H1 (cell line): Measurements from ENCODE around the gene RPS21. TPM values are rescaled to one million over a fixed set of nuclear protein-coding genes. Genes with fewer than 3 reads are reported as not detected.

ENCODE experiments used
- CTCF ChIA-PET: fragments of 300-600 bp; sonication (Branson Sonifier 250); formaldehyde crosslinking; loops from one replicate; lab custom pipeline; 2021; ENCODE audit not compliant: partially characterized antibody; lab: Charles Lee
- POLR2A ChIA-PET: fragments of 300-600 bp; sonication (Branson Sonifier 250); formaldehyde crosslinking; loops from one replicate; lab custom pipeline; 2021; ENCODE audit warnings: inconsistent platforms; ENCODE audit not compliant: partially characterized antibody; lab: Charles Lee
- DNase-seq, 2 experiments: peaks; one replicate each; pipeline versions ENCODE4 v3.0.0 to v3.0.0-alpha.2; 2010 to 2022; ENCODE audit warnings: low spot score in 2 of 2, low read depth in 1 of 2, mixed read lengths in 1 of 2
- FAIRE-seq: peaks from 2 replicates; lab custom pipeline; 2011; peaks lifted over from hg19 to GRCh38; lab: Jason Lieb, UNC
- H2AFZ ChIP-seq: 2 replicates; pipeline ENCODE4 v1.8.1; 2012; ENCODE audit warnings: low read length, inconsistent platforms
- H2AK5ac ChIP-seq: 2 replicates; pipeline ENCODE4 v1.6.1; 2013; ENCODE audit warnings: low read depth, low read length
- H2BK120ac ChIP-seq: replicated peaks from 2 replicates; pipeline ENCODE3; 2013; ENCODE audit warnings: low read depth, low read length, inconsistent platforms
- H2BK12ac ChIP-seq: 2 replicates; pipeline ENCODE4 v1.6.1; 2013; ENCODE audit warnings: low read depth, low read length
- H2BK15ac ChIP-seq: 2 replicates; pipeline ENCODE4 v1.6.1; 2013; ENCODE audit warnings: low read length
- H2BK20ac ChIP-seq: 2 replicates; pipeline ENCODE4 v1.6.1; 2013; ENCODE audit warnings: low read length
- H2BK5ac ChIP-seq: 2 replicates; pipeline ENCODE4 v1.6.1; 2013; ENCODE audit warnings: low read depth, low read length
- H3K14ac ChIP-seq: 2 replicates; pipeline ENCODE4 v1.6.1; 2013; ENCODE audit warnings: inconsistent platforms; ENCODE audit not compliant: insufficient read length
- H3K18ac ChIP-seq: 2 replicates; pipeline ENCODE4 v1.6.1; 2013; ENCODE audit warnings: low read length; ENCODE audit errors: extremely low read depth
- H3K23ac ChIP-seq: 2 replicates; pipeline ENCODE4 v1.6.1; 2013; ENCODE audit warnings: inconsistent platforms; ENCODE audit not compliant: insufficient read length
- H3K23me2 ChIP-seq: 2 replicates; pipeline ENCODE4 v1.6.1; 2013; ENCODE audit warnings: low read depth, low read length
- H3K27ac ChIP-seq: 2 replicates; pipeline ENCODE4 v1.6.1; 2011; ENCODE audit warnings: low read depth, low read length, inconsistent platforms
- H3K27me3 ChIP-seq, 4 experiments: replicated peaks in 1 of 4; 1 replicate in 1 of 4; 2 replicates in 3 of 4; pipeline versions ENCODE4 v1.6.1 to v1.8.1; 2011 to 2013; ENCODE audit warnings: low read length in 3 of 4, mild to moderate bottlenecking in 3 of 4, inconsistent platforms in 2 of 4, mixed read lengths in 2 of 4, moderate library complexity in 1 of 4; ENCODE audit not compliant: control insufficient read depth in 3 of 4, insufficient read depth in 3 of 4; ENCODE audit errors: extremely low read depth in 1 of 4
- H3K36me3 ChIP-seq, 4 experiments: 2 replicates each; pipeline versions ENCODE4 v1.6.1 to v1.8.1; 2011 to 2013; ENCODE audit warnings: mild to moderate bottlenecking in 4 of 4, low read length in 3 of 4, moderate library complexity in 2 of 4, control low read depth in 1 of 4, inconsistent platforms in 1 of 4; ENCODE audit not compliant: insufficient read depth in 4 of 4, control insufficient read depth in 2 of 4
- H3K4ac ChIP-seq: replicated peaks from 2 replicates; pipeline ENCODE3; 2013; ENCODE audit warnings: low read length, low read depth, mixed read lengths, inconsistent platforms; ENCODE audit not compliant: insufficient read length
- H3K4me1 ChIP-seq, 4 experiments: replicated peaks in 1 of 4; 1 replicate in 1 of 4; 2 replicates in 3 of 4; pipeline versions ENCODE4 v1.6.1 to v1.8.1; 2011 to 2013; ENCODE audit warnings: low read length in 3 of 4, inconsistent platforms in 2 of 4, mixed read lengths in 1 of 4; ENCODE audit not compliant: insufficient read depth in 4 of 4, control insufficient read depth in 3 of 4
- H3K4me2 ChIP-seq, 2 experiments: 2 replicates each; pipeline versions ENCODE4 v1.6.1 to v1.8.1; 2011 to 2013; ENCODE audit warnings: low read depth in 2 of 2, low read length in 2 of 2, control low read depth in 1 of 2, inconsistent platforms in 1 of 2, mild to moderate bottlenecking in 1 of 2; ENCODE audit not compliant: insufficient read depth in 1 of 2
- H3K4me3 ChIP-seq, 4 experiments: fragments of 200-600, 300-600 bp in 1 of 4; sonication (generic), shearing (Covaris generic), sonication (Bioruptor Twin) in 1 of 4; 2 replicates each; pipeline versions ENCODE4 v1.5.1 to v1.8.1; 2011 to 2016; ENCODE audit warnings: low read length in 4 of 4, low read depth in 3 of 4, control low read depth in 2 of 4, inconsistent platforms in 2 of 4, mild to moderate bottlenecking in 2 of 4, mixed read lengths in 1 of 4, moderate library complexity in 1 of 4; ENCODE audit not compliant: insufficient read depth in 2 of 4; ENCODE audit errors: extremely low read depth in 1 of 4
- H3K56ac ChIP-seq: replicated peaks from 2 replicates; pipeline ENCODE3; 2013; ENCODE audit warnings: low read depth, mild to moderate bottlenecking, mixed read lengths, low read length, inconsistent platforms; ENCODE audit not compliant: insufficient read length
- H3K79me1 ChIP-seq: 2 replicates; pipeline ENCODE4 v1.6.1; 2013; ENCODE audit warnings: low read depth, low read length, control low read depth
- H3K79me2 ChIP-seq, 2 experiments: 2 replicates each; pipeline versions ENCODE4 v1.6.1 to v1.8.1; 2012 to 2013; ENCODE audit warnings: low read length in 2 of 2, mild to moderate bottlenecking in 2 of 2, inconsistent platforms in 1 of 2; ENCODE audit not compliant: insufficient read depth in 2 of 2, control insufficient read depth in 1 of 2
- H3K9ac ChIP-seq, 4 experiments: replicated peaks in 1 of 4; 1 replicate in 1 of 4; 2 replicates in 3 of 4; pipeline versions ENCODE4 v1.6.1 to v1.8.1; 2011 to 2013; ENCODE audit warnings: low read depth in 3 of 4, low read length in 3 of 4, control low read depth in 2 of 4, mild to moderate bottlenecking in 2 of 4, moderate library complexity in 2 of 4, inconsistent platforms in 1 of 4; ENCODE audit errors: extremely low read depth in 1 of 4
- H3K9me3 ChIP-seq, 2 experiments: 2 replicates each; pipeline versions ENCODE4 v1.6.1 to v1.8.1; 2012 to 2013; ENCODE audit warnings: mild to moderate bottlenecking in 2 of 2, moderate library complexity in 2 of 2, control low read depth in 1 of 2, inconsistent platforms in 1 of 2, low read depth in 1 of 2, low read length in 1 of 2, mixed read lengths in 1 of 2; ENCODE audit not compliant: insufficient read depth in 2 of 2
- H4K20me1 ChIP-seq, 2 experiments: replicated peaks in 1 of 2; 2 replicates each; pipeline versions ENCODE3 to v1.8.1; 2011 to 2013; ENCODE audit warnings: inconsistent platforms in 2 of 2, low read length in 2 of 2, mild to moderate bottlenecking in 1 of 2; ENCODE audit not compliant: insufficient read depth in 2 of 2, control insufficient read depth in 1 of 2
- H4K5ac ChIP-seq: 2 replicates; pipeline ENCODE4 v1.6.1; 2013; ENCODE audit warnings: low read length, low read depth, mixed read lengths, inconsistent platforms; ENCODE audit not compliant: insufficient read length
- H4K8ac ChIP-seq: 2 replicates; pipeline ENCODE4 v1.8.0; 2013; ENCODE audit warnings: mild to moderate bottlenecking, moderate library complexity, low read length, inconsistent platforms; ENCODE audit not compliant: insufficient read depth; ENCODE audit errors: extremely low read depth
- H4K91ac ChIP-seq: replicated peaks from 2 replicates; pipeline ENCODE3; 2013; ENCODE audit warnings: low read length, mixed read lengths, inconsistent platforms; ENCODE audit not compliant: insufficient read length
- CBX8 ChIP-seq: fragments of 300-800, 300-1000 bp; sonication (generic); IDR thresholded peaks from 2 replicates; pipeline ENCODE4 v1.7.1; 2016; ENCODE audit warnings: low read depth, low read length, borderline replicate concordance
- CEBPB ChIP-seq: IDR thresholded peaks from 2 replicates; pipeline ENCODE4 v1.6.1; 2012; ENCODE audit warnings: low read depth, low read length
- RNF2 ChIP-seq: fragments of 200-900, 300-1000 bp; sonication (generic); IDR thresholded peaks from 2 replicates; pipeline ENCODE4 v1.7.1; 2016; ENCODE audit warnings: borderline replicate concordance, low read depth, mild to moderate bottlenecking, antibody characterized with exemption, low read length; ENCODE audit not compliant: poor library complexity, severe bottlenecking; ENCODE audit errors: missing control alignments
- RXRA ChIP-seq: IDR thresholded peaks from 2 replicates; pipeline ENCODE4 v1.6.1; 2011; ENCODE audit warnings: low read depth, mild to moderate bottlenecking, low read length, moderate library complexity; ENCODE audit not compliant: insufficient read depth
- WGBS, 2 experiments: shearing (Covaris generic) in 1 of 2; methylation state at CpG; one replicate each; pipeline versions ENCODE4 v1.1.6 to v1.1.7; 2013 to 2015; ENCODE audit warnings: low lambda C conversion rate in 2 of 2, mixed read lengths in 2 of 2, inconsistent platforms in 1 of 2, low coverage in 1 of 2, missing lambda C conversion rate in 1 of 2; ENCODE audit not compliant: insufficient replicate concordance in 2 of 2, insufficient coverage in 1 of 2, insufficient read length in 1 of 2; ENCODE audit errors: extremely low coverage in 1 of 2, missing lambda C conversion rate in 1 of 2; 5-methylcytosine and 5-hydroxymethylcytosine counted together
- polyA plus RNA-seq, 7 experiments: library from polyadenylated mRNA; depleted of rRNA in 3 of 7; stranded (reverse) in 5 of 7; unstranded in 2 of 7; fragments of >200 nt in 5 of 7; fragments of 200-250 nt in 2 of 7; gene quantifications; 1 replicate in 5 of 7; 2 replicates in 1 of 7; 4 replicates in 1 of 7; pipeline versions ENCODE4 v1.2.1 to v1.2.3, GENCODE V29; 2011 to 2013; ENCODE audit warnings: missing spikeins in 2 of 7, mixed read lengths in 2 of 7
- total RNA-seq: library from RNA; stranded (reverse); fragmentation: NEBNext Ultra II Directional; extraction: Animal tissue kit (Norgen Biotek cat#: 25700); gene quantifications from 2 replicates; pipeline ENCODE4 v1.2.1, GENCODE V29; 2021

RPS21 gene
- total and polyA plus RNA-seq, 2 of the 8 experiments (the other 6 are each of a cell fraction or from before 2014, with no cell fraction given): 1,787 to 7,219 TPM

DNA sequence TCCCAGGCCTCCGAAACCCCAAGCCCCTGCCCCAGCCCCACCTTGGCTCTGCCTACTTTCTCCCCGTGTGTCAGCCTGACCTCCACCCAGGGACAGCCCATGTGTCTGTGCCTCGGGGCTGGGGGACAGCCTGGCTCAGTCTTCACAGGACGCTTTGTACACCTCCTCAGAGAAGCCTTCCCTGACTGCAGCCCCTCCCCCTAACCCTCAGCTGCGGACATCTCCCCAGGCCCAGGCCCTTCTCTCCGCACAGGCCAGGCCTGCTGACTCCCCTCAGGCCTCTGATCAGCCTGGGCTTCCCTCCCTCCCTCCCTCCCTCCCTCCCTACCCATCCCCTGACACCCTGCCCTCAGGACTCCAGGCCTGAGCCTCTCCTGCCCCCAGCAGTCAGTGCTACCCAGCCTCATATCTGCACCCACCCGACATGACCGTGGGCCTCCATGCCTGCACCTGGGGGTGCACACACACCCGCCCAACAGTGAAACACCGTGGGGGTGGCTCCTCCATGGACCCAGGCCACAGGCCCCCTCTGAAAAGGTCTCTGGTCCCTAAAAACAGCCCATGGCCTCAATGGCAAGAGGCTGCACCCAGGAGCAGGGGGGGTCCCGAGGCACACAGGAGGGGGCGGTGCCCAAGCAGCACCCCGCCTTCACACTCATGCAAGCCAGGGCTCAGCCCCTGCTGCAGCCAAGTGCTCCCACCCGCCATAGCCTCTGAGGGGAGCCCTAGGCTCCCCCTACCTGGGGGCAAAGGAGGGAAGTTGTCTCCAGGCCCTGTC is 32.7 kb upstream of the RPS21 start:
- Histone ChIP-seq H3K4me1 (peaks cover 0 to 40% (median 28%) of the 10 kb centered on the region in 4 experiments; a peak in 6 of 7 replicates), H3K9me3 (peaks cover 0 to 3% of the 10 kb centered on the region in 2 experiments; a peak in 2 of 4 replicates), H2BK12ac (0 out of 2 replicates have a peak overlapping the region, but pooled peaks have one; percentile 9), H2BK120ac (no peak overlapping the region), H3K4me3 (no peak overlapping the region; a peak in 1 of 8 replicates), H3K4me2 (no peak overlapping the region), H4K91ac (no peak overlapping the region), H3K27me3 (no peaks in the 10 kb centered on the region), H4K20me1 (peaks cover 0 to 24% of the 10 kb centered on the region in 2 experiments), H3K79me1 (peaks cover 30% of the 10 kb centered on the region), H2AFZ (no peak overlapping the region), H3K56ac (no peak overlapping the region), H2BK5ac (peak overlapping the region; percentile 73), H3K23me2 (no peaks in the 10 kb centered on the region; the same call in 1 of the 2 replicates), H3K36me3 (peaks cover 17 to 38% (median 30%) of the 10 kb centered on the region in 4 experiments; a peak in 6 of 8 replicates), H2BK15ac (no peak overlapping the region), H4K8ac (no peak overlapping the region), H3K4ac (peak overlapping the region; percentile 69), H3K9ac (no peak overlapping the region; a peak in 1 of 7 replicates), H3K23ac (no peak overlapping the region), H4K5ac (peak overlapping the region; percentile 52), H3K14ac (no peak overlapping the region)
- ChIA-PET POLR2A (interaction anchor here (0.9 to 12.3 kb wide), 5 partner anchors 11 to 48 kb away, joined by 3 to 114 read pairs (median 10); partner anchors contain the start of genes LAMA5 and RPS21), CTCF (interaction anchor here (0.7 to 1.7 kb wide), 4 partner anchors 11 to 388 kb away, joined by 3 to 4 read pairs (median 3); no protein-coding TSS in a partner anchor)
- FAIRE-seq (no peak), DNase-seq (no peak)
- TF ChIP-seq RXRA: no peak
- TF ChIP-seq RNF2: no peak
- no peak for TF ChIP-seq CBX8
- no peak for TF ChIP-seq CEBPB
- TF ChIP-seq, all 59 proteins: peak for 0
- H3K18ac ChIP-seq: no peak overlapping the region
- H3K79me2 ChIP-seq: peaks cover 10 to 58% of the 10 kb centered on the region in 2 experiments; a peak in 3 of 4 replicates
- H2AK5ac ChIP-seq: no peak overlapping the region
- 89% methylated on average over 10 of the region's 14 CpGs; no CpG with 5 or more reads in 1 of the 2 experiments for WGBS, 2 experiments
- no peak overlapping the region for H2BK20ac ChIP-seq
- 0 out of 2 replicates have a peak overlapping the region, but pooled peaks have one; percentile 31 for H3K27ac ChIP-seq
